ENCODE data around the gene FYTTD1. TPM values are rescaled to one million over a fixed set of nuclear protein-coding genes. Genes with fewer than 3 reads are reported as not detected.

Gene FYTTD1
- total and polyA plus RNA-seq, 2 of the 4 experiments (the other 2 are of a cell fraction) = 20.4 to 50.2 TPM

DNA sequence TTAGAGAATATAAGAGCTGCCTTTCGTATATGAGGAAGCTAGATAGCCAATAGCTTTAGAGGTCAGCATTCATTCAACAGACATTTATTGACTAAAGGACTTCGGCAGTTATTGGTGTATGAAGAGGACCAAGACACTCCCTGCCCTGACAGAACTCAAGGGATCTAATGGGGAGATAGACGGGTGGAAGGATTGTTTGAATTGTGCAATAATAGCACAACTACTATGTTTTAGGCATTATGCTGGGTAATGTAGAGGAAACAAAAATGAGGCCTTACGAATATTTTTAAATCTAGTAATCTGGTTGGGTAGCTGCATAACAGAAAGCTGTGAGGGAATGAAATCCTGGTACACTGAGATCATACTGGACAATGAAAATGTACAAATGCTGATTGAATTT is 46.4 kb downstream of the FYTTD1 start:
- Histone ChIP-seq H2AK5ac (ENCODE audit: low read depth, low read length) (no peak overlapping the region), H3K9me1 (ENCODE audit: insufficient read depth, low read length) (peaks cover 14% of the 10 kb centered on the region), H3K36me3 (ENCODE audit: control insufficient read depth, insufficient read depth, low read length) (no peaks in the 10 kb centered on the region), H3K56ac (ENCODE audit: extremely low read depth, insufficient read depth, low read length) (no peak overlapping the region), H3K79me1 (ENCODE audit: low read depth in 1 of 2, low read length in 2 of 2) (peaks cover 13 to 63% of the 10 kb centered on the region in 2 experiments), H3K4ac (ENCODE audit: low read depth, low read length) (no peak overlapping the region), H3K18ac (ENCODE audit: low read depth, low read length) (no peak overlapping the region), H3K27ac (ENCODE audit: insufficient read depth, low read length) (no peak overlapping the region), H3K4me3 (ENCODE audit: insufficient read depth, low read depth, low read length) (no peak overlapping the region), H4K91ac (ENCODE audit: insufficient read depth, low read depth, low read length) (no peak overlapping the region), H3K27me3 (ENCODE audit: control insufficient read depth, insufficient read depth, low read length) (no peaks in the 10 kb centered on the region), H2AK9ac (replicated peaks; ENCODE audit: low read depth, low read length, poor library complexity) (no peak overlapping the region), H4K5ac (ENCODE audit: low read depth, low read length) (no peak overlapping the region), H3K9me3 (ENCODE audit: control insufficient read depth, insufficient read depth, low read length) (no peaks in the 10 kb centered on the region), H2BK120ac (ENCODE audit: low read depth, low read length) (no peak overlapping the region), H3K4me1 (ENCODE audit: control insufficient read depth, insufficient read depth, low read length) (peaks cover 14% of the 10 kb centered on the region), H3K14ac (replicated peaks; ENCODE audit: low read depth, low read length) (no peak overlapping the region; the same call in 1 of the 2 replicates), H2BK20ac (ENCODE audit: low read depth, low read length) (no peak overlapping the region), H2BK15ac (ENCODE audit: low read depth, low read length) (no peak overlapping the region), H4K20me1 (ENCODE audit: insufficient read depth, low read length) (peaks cover 88% of the 10 kb centered on the region), H3K4me2 (ENCODE audit: low read depth, low read length) (no peak overlapping the region), H3K23ac (ENCODE audit: low read depth, low read length) (peak overlapping the region; percentile 73), H3K9ac (ENCODE audit: low read depth, low read length) (no peak overlapping the region), H4K8ac (ENCODE audit: low read depth in 2 of 2, low read length in 2 of 2) (no peak overlapping the region), H2BK5ac (ENCODE audit: low read depth, low read length, poor library complexity, severe bottlenecking) (peak overlapping the region; percentile 12), H2AFZ (replicated peaks; ENCODE audit: low read length, poor library complexity) (no peak overlapping the region)
- DNase-seq = no peak
- no peak for ATAC-seq (ENCODE audit: low read depth)
- POLR2A ChIA-PET (ENCODE audit: unreplicated experiment) = no interaction called here
- dilution Hi-C loops (cut with HindIII; ENCODE audit: low sequenced_read_pairs, unreplicated experiment) = no loop called here
- TF ChIP-seq SMC3 (IDR thresholded peaks at IDR 0.05; ENCODE audit: low read depth, low read length) (no peak), CEBPB (IDR thresholded peaks at IDR 0.05; ENCODE audit: low read depth, low read length) (peak; percentile 79)
- in situ Hi-C loops (cut with MboI; ENCODE audit: low sequenced_read_pairs) = no loop called here
- CTCF ChIA-PET = interaction anchor here (0.6 kb wide), 1 partner anchor 32 kb away, joined by 3 read pairs; no protein-coding TSS in a partner anchor
- intact Hi-C loops (cut with micrococcal nuclease) = no loop called here
- BruUV-seq (replicated peaks) = no TSS peak
- 100% methylated on average over 1 of the region's 4 CpGs; no CpG with 5 or more reads in 1 of the 2 experiments for WGBS, 2 experiments (ENCODE audit: extremely low coverage in 2 of 2, insufficient read length in 1 of 2)
